ENCODE data around the gene ZNF93. TPM values are rescaled to one million over a fixed set of nuclear protein-coding genes. Genes with fewer than 3 reads are reported as not detected.
A peak's percentile ranks its signal among the peaks of the same experiment; 100 is the strongest.

Gene ZNF93
- total and polyA plus RNA-seq, 2 of the 13 experiments (the other 11 are each of a cell fraction or from before 2014, with no cell fraction given): 0.49 to 0.66 TPM

DNA sequence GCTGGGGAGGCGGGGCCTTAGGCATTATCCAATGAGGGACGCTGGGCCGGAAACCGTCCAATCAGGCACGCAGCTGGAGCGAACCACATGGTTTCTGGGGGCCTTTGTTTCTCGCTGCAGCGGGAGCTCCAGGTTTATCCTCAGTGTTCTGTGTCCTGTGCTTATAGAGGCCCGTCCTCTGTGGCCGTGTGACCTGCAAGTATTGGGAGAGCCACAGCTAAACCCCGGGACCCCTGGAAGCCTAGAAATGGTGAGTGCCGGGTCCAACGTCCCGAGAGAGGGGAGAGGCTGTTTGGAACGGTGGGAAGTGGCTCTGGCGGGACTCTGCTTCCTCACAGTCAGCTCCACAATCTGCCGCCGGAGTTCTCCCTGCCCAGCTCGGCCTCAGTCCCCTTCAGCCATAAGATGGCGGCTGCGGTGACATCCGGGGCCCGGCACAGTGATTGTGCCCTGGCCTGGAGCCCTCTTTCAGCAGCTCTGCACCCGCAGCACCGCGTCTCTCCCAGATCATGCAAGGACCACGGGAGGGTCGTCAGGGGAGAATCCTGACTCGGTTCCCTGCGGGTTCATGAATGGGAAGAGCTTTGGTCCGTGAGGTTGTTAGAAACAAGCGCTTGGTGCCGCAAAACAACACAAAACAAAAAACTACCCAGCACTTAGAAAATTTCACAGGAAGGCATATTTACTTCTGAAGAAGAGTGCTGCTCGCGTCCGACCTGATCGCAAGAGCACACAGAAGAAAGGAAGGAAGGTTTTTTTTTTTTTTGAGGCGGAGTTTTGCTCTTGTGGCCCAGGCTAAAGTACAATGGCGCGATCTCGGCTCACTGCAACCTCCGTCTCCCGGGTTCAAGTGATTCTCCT lies 34.8 kb upstream of the ZNF93 start, which contains the start of gene ZNF253 (continued):
- TF ChIP-seq, protein P1, sequence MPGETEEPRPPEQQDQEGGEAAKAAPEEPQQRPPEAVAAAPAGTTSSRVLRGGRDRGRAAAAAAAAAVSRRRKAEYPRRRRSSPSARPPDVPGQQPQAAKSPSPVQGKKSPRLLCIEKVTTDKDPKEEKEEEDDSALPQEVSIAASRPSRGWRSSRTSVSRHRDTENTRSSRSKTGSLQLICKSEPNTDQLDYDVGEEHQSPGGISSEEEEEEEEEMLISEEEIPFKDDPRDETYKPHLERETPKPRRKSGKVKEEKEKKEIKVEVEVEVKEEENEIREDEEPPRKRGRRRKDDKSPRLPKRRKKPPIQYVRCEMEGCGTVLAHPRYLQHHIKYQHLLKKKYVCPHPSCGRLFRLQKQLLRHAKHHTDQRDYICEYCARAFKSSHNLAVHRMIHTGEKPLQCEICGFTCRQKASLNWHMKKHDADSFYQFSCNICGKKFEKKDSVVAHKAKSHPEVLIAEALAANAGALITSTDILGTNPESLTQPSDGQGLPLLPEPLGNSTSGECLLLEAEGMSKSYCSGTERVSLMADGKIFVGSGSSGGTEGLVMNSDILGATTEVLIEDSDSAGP (CRISPR knock-in tag; IDR thresholded peaks at IDR 0.05; ENCODE audit: borderline replicate concordance): peak; percentile 51; the same call in 1 of the 2 replicates
- TF ChIP-seq KDM3A (CRISPR knock-in tag; IDR thresholded peaks at IDR 0.05; ENCODE audit: low read depth) (no peak), MED8 (CRISPR knock-in tag; IDR thresholded peaks at IDR 0.05; ENCODE audit: insufficient replicate concordance) (no peak), ZNF720 (CRISPR knock-in tag; IDR thresholded peaks at IDR 0.05) (no peak), NONO (IDR thresholded peaks at IDR 0.05) (no peak), NONO (CRISPR knock-in tag; conservative IDR thresholded peaks at IDR 0.05) (no peak; the same call in 1 of the 2 replicates), ZNF20 (CRISPR knock-in tag; IDR thresholded peaks at IDR 0.05) (peak; percentile 80; the same call in 1 of the 2 replicates), ZNF30 (CRISPR knock-in tag; IDR thresholded peaks at IDR 0.05) (no peak), NCOA5 (CRISPR knock-in tag; IDR thresholded peaks at IDR 0.05) (no peak), XRCC5 (optimal IDR thresholded peaks at IDR 0.05; ENCODE audit: low read length) (no peak), ZBTB39 (CRISPR knock-in tag; IDR thresholded peaks at IDR 0.05) (no peak), ZNF556 (CRISPR knock-in tag; IDR thresholded peaks at IDR 0.05; ENCODE audit: borderline replicate concordance) (peak; percentile 55; the same call in 1 of the 2 replicates), TOPORS (CRISPR knock-in tag; IDR thresholded peaks at IDR 0.05) (no peak), ZNF354B (CRISPR knock-in tag; IDR thresholded peaks at IDR 0.05) (no peak; the same call in 1 of the 2 replicates), REPIN1 (CRISPR knock-in tag; IDR thresholded peaks at IDR 0.05; ENCODE audit: borderline replicate concordance, low read depth) (0 out of 2 replicates have a peak, but pooled peaks have one; percentile 48), SIX4 (CRISPR knock-in tag; IDR thresholded peaks at IDR 0.05) (no peak), KDM1A (CRISPR knock-in tag; IDR thresholded peaks at IDR 0.05) (no peak), ELF4 (CRISPR knock-in tag; IDR thresholded peaks at IDR 0.05; ENCODE audit: borderline replicate concordance) (no peak), ZNF3 (CRISPR knock-in tag; IDR thresholded peaks at IDR 0.05) (no peak), ZNF614 (CRISPR knock-in tag; IDR thresholded peaks at IDR 0.05; ENCODE audit: borderline replicate concordance) (peak; percentile 72; the same call in 1 of the 2 replicates), TFDP1 (CRISPR knock-in tag; IDR thresholded peaks at IDR 0.05; ENCODE audit: borderline replicate concordance) (peak; percentile 38; the same call in 1 of the 2 replicates), NFKB2 (CRISPR knock-in tag; IDR thresholded peaks at IDR 0.05; ENCODE audit: borderline replicate concordance) (peak; percentile 45; the same call in 1 of the 2 replicates), JDP2 (CRISPR knock-in tag; IDR thresholded peaks at IDR 0.05; ENCODE audit: borderline replicate concordance) (no peak), DPF2 (CRISPR knock-in tag; IDR thresholded peaks at IDR 0.05; ENCODE audit: borderline replicate concordance, low read depth) (no peak), ZFX (CRISPR knock-in tag; IDR thresholded peaks at IDR 0.05; ENCODE audit: low read depth) (peak; percentile 93)
- TF ChIP-seq, protein P2, sequence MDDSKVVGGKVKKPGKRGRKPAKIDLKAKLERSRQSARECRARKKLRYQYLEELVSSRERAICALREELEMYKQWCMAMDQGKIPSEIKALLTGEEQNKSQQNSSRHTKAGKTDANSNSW (CRISPR knock-in tag; IDR thresholded peaks at IDR 0.05; ENCODE audit: borderline replicate concordance): no peak

All from HepG2 (cell line).